HL-60 (cell line): ENCODE measurements around the gene PRRT2.
A peak's percentile ranks its signal among the peaks of the same experiment; 100 is the strongest.

Experiments
- DNase-seq, 2 experiments: peaks; one replicate each; pipeline ENCODE4 v3.0.0-alpha.2; 2010 to 2020; ENCODE audit warnings: low read depth in 1 of 2, low spot score in 1 of 2
- H3K27ac ChIP-seq: fragments of 250-450 bp; sonication (Bioruptor Pico); replicated peaks from 2 replicates; pipeline ENCODE4 v1.5.1; 2020; ENCODE audit warnings: mild to moderate bottlenecking, moderate library complexity
- H3K27me3 ChIP-seq: fragments of 250-450 bp; sonication (Bioruptor Pico); 2 replicates; pipeline ENCODE4 v1.5.1; 2021; ENCODE audit warnings: mild to moderate bottlenecking, moderate library complexity; ENCODE audit not compliant: insufficient read depth, poor library complexity, severe bottlenecking
- H3K4me3 ChIP-seq: replicated peaks from 2 replicates; pipeline ENCODE4 v1.5.1; 2011; ENCODE audit warnings: mild to moderate bottlenecking, control low read depth, low read length; ENCODE audit not compliant: insufficient read depth
- CTCF ChIP-seq: IDR thresholded peaks from one replicate; pipeline ENCODE4 v1.5.1; 2011; ENCODE audit warnings: low read length, control low read depth, inconsistent platforms; ENCODE audit not compliant: insufficient read depth
- GABPA ChIP-seq: IDR thresholded peaks from 2 replicates; pipeline ENCODE4 v1.6.1; 2012; ENCODE audit warnings: low read depth
- POLR2AphosphoS5 ChIP-seq: IDR thresholded peaks from 2 replicates; pipeline ENCODE4 v1.6.1; 2012; ENCODE audit warnings: low read depth
- SPI1 ChIP-seq: IDR thresholded peaks from 2 replicates; pipeline ENCODE4 v1.6.1; 2012; ENCODE audit warnings: low read depth, mild to moderate bottlenecking, borderline replicate concordance
- TF ChIP-seq, protein P1 (sequence below): IDR thresholded peaks from 2 replicates; pipeline ENCODE4 v1.6.1; 2012; ENCODE audit warnings: low read depth; ENCODE audit not compliant: insufficient replicate concordance

PRRT2 gene

DNA sequence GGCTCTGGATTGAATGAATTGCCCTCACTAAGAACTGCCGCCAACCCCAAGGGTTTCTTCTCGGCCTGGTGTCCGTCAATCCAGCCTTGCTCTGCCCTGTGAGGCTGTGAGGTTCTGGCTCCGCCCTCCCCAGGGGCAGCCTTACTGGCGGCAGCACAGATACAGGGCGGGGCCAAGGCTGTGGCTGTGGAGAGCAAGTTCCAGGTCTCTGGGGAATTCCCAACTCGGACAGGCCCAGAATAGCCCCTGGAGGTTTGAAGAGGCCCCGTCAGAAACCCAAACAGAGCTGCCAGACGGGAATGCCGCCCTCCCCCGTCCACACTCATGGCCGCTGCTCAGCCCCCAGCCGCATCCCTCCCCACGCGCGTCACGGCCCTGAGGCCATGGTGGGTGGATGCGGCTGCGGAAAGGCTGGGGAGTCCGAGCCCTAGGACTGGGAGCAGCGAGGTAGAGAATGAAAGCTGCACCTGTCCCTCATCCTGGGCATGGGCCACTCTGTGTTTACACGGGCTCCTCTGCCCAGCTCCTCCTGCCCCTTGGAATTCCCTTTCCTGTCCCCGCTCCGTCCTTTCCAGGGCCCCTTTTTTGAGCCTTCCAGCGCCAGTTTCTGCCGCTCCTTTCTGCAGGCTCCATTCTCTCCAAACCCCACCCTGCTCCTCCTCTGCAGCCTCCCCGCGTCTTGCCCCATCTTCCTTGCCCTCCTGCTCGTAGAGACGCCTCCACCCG, 660 bp upstream of the PRRT2 start:
- H3K4me3 ChIP-seq, result peak overlapping the region; percentile 9; the same call in 1 of the 2 replicates
- H3K27me3 ChIP-seq, result no peaks in the 10 kb centered on the region
- H3K27ac ChIP-seq, result no peak overlapping the region
- TF ChIP-seq SPI1, result no peak
- TF ChIP-seq GABPA, result no peak
- TF ChIP-seq, protein P1, sequence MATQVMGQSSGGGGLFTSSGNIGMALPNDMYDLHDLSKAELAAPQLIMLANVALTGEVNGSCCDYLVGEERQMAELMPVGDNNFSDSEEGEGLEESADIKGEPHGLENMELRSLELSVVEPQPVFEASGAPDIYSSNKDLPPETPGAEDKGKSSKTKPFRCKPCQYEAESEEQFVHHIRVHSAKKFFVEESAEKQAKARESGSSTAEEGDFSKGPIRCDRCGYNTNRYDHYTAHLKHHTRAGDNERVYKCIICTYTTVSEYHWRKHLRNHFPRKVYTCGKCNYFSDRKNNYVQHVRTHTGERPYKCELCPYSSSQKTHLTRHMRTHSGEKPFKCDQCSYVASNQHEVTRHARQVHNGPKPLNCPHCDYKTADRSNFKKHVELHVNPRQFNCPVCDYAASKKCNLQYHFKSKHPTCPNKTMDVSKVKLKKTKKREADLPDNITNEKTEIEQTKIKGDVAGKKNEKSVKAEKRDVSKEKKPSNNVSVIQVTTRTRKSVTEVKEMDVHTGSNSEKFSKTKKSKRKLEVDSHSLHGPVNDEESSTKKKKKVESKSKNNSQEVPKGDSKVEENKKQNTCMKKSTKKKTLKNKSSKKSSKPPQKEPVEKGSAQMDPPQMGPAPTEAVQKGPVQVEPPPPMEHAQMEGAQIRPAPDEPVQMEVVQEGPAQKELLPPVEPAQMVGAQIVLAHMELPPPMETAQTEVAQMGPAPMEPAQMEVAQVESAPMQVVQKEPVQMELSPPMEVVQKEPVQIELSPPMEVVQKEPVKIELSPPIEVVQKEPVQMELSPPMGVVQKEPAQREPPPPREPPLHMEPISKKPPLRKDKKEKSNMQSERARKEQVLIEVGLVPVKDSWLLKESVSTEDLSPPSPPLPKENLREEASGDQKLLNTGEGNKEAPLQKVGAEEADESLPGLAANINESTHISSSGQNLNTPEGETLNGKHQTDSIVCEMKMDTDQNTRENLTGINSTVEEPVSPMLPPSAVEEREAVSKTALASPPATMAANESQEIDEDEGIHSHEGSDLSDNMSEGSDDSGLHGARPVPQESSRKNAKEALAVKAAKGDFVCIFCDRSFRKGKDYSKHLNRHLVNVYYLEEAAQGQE, result no peak
- TF ChIP-seq POLR2AphosphoS5, result peak; percentile 91
- peak; percentile 56 to 89 for DNase-seq

GRCh38 chr16:29812754-29813643, 1.0 kb downstream of the PRRT2 start:
- TF ChIP-seq CTCF (no peak), SPI1 (no peak), GABPA (no peak), POLR2AphosphoS5 (no peak)
- TF ChIP-seq, protein P1, result no peak
- H3K27ac ChIP-seq, result no peak overlapping the region
- DNase-seq, result no peak
- no peaks in the 10 kb centered on the region for H3K27me3 ChIP-seq
- no peak overlapping the region for H3K4me3 ChIP-seq

- TF ChIP-seq, protein P1, result no peak
- TF ChIP-seq GABPA (no peak), CTCF (no peak), POLR2AphosphoS5 (no peak), SPI1 (no peak)
- Histone ChIP-seq H3K27ac (no peak overlapping the region), H3K27me3 (no peaks in the 10 kb centered on the region), H3K4me3 (no peak overlapping the region)
- DNase-seq, result no peak
Measured at GRCh38 chr16:29813644-29814562, 1.9 kb downstream of the PRRT2 start.
